Testis (tissue), 3 donors: ENCODE data around the gene EIF4A3. TPM values are rescaled to one million over a fixed set of nuclear protein-coding genes. Genes with fewer than 3 reads are reported as not detected.

Experiments used
- DNase-seq: peaks from one replicate; pipeline ENCODE4 v3.0.0-alpha.2; 2019
- H3K27ac ChIP-seq, 2 donors: fragments of 200-600 bp; sonication (generic); one replicate each; pipeline ENCODE4 v1.5.1; 2019
- H3K27me3 ChIP-seq: fragments of 200-600 bp; sonication (generic); one replicate; pipeline ENCODE4 v1.5.1; 2019
- H3K36me3 ChIP-seq: fragments of 200-600 bp; sonication (generic); one replicate; pipeline ENCODE4 v1.5.1; 2017; ENCODE audit warnings: low read depth; ENCODE audit errors: missing control alignments
- H3K4me1 ChIP-seq: fragments of 200-600 bp; sonication (generic); one replicate; pipeline ENCODE4 v1.5.1; 2019
- H3K4me3 ChIP-seq, 2 donors: fragments of 200-600 bp; sonication (generic); one replicate each; pipeline ENCODE4 v1.5.1; 2017 to 2019
- H3K9me3 ChIP-seq: fragments of 200-600 bp; sonication (generic); one replicate; pipeline ENCODE4 v1.5.1; 2017
- POLR2A ChIP-seq: fragments of 450-650 bp; IDR thresholded peaks from one replicate; pipeline ENCODE4 v1.6.1; 2017; ENCODE audit warnings: antibody characterized with exemption, mild to moderate bottlenecking, moderate library complexity
- WGBS, 2 donors: methylation state at CpG; one replicate each; pipeline ENCODE4 v1.1.5; 2018; 5-methylcytosine and 5-hydroxymethylcytosine counted together
- intact Hi-C: fragments of 100-400 bp; cut with DNase I; formaldehyde crosslinking; loops from one replicate; pipeline ENCODE4 v1.15.1; 2023; ENCODE audit warnings: low total_unique reads
- polyA plus RNA-seq: library from polyadenylated mRNA; stranded (reverse); fragments of 350-450 nt; fragmentation: Illumina TruSeq; extraction: RNeasy Lipid Tissue Mini Kit (QIAGEN cat#74804); gene quantifications from one replicate; pipeline ENCODE4 v1.2.3, GENCODE V29; 2014; ENCODE audit warnings: low read depth, low replicate concordance; ENCODE audit not compliant: insufficient read depth
- total RNA-seq, 2 donors: library from RNA; depleted of rRNA; stranded (reverse); fragments of >200 nt; gene quantifications; one replicate each; pipeline ENCODE4 v1.2.3, GENCODE V29; 2016
- TF ChIP-seq, protein P1 (sequence below), 3 experiments: fragments of 450-650 bp in 2 of 3; fragments of 200-600 bp in 1 of 3; sonication (generic) in 1 of 3; IDR thresholded peaks; one replicate each; pipeline ENCODE4 v1.5.1; 2016 to 2019; ENCODE audit warnings: antibody characterized with exemption in 3 of 3, mild to moderate bottlenecking in 2 of 3, moderate library complexity in 1 of 3

The EIF4A3 gene
- total and polyA plus RNA-seq, 3 donors from 2014 or later = 67.1 to 99.3 (median 85.6) TPM

DNA sequence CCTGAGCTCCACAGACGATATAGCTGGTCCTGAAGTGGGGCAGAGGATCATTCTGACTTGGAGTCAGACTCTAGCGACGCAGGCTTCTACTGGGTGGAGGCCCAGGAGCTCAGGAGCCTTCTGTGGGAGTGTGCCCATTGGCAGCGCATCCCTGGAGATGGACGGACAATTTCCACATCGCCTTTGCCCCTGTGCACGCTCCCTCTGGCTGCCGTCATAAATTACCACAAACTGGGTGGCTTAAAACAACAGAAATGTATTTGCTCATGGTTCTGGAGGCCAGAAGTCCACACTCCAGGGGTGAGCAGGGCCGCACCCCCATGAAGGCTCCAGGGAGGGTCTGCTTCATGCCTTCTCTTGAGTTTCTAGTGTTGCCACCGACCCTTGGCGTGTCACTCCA lies 29.8 kb upstream of the EIF4A3 start:
- Histone ChIP-seq H3K27ac (no peak overlapping the region), H3K4me3 (no peak overlapping the region), H3K27me3 (no peaks in the 10 kb centered on the region), H3K9me3 (no peaks in the 10 kb centered on the region), H3K4me1 (no peaks in the 10 kb centered on the region), H3K36me3 (no peaks in the 10 kb centered on the region)
- intact Hi-C loops = no loop called here
- TF ChIP-seq POLR2A = no peak
- TF ChIP-seq, protein P1, sequence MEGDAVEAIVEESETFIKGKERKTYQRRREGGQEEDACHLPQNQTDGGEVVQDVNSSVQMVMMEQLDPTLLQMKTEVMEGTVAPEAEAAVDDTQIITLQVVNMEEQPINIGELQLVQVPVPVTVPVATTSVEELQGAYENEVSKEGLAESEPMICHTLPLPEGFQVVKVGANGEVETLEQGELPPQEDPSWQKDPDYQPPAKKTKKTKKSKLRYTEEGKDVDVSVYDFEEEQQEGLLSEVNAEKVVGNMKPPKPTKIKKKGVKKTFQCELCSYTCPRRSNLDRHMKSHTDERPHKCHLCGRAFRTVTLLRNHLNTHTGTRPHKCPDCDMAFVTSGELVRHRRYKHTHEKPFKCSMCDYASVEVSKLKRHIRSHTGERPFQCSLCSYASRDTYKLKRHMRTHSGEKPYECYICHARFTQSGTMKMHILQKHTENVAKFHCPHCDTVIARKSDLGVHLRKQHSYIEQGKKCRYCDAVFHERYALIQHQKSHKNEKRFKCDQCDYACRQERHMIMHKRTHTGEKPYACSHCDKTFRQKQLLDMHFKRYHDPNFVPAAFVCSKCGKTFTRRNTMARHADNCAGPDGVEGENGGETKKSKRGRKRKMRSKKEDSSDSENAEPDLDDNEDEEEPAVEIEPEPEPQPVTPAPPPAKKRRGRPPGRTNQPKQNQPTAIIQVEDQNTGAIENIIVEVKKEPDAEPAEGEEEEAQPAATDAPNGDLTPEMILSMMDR (IDR thresholded peaks at IDR 0.05) = no peak
- 85% methylated on average over 11 of the region's 11 CpGs for WGBS, 2 donors
- DNase-seq = no peak

DNA sequence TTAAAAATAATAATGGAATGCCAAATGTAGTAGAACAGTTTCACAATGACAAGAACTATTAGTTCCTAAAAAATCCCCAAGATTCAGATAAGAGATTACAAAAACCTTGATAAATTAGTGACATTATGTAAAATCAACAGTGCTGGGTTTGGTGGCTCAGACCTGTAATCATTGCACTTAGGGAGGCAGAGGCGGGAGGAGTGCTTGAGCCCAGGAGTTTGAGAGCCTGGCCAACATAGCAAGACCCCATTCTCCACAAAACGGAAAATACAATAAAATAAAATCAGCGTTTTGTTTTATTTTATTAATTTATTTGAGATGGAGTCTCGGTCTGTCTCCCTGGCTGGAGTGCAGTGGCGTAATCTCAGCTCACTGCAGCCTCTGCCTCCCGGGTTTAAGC lies 27.0 kb upstream of the EIF4A3 start:
- H3K9me3 ChIP-seq = no peaks in the 10 kb centered on the region
- WGBS, 2 donors = 92% methylated on average over 6 of the region's 6 CpGs
- intact Hi-C loops = no loop called here
- TF ChIP-seq, protein P1 (IDR thresholded peaks at IDR 0.05) = no peak
- no peak for TF ChIP-seq POLR2A
- no peak overlapping the region for H3K27ac ChIP-seq
- H3K36me3 ChIP-seq = no peaks in the 10 kb centered on the region
- H3K4me1 ChIP-seq = no peaks in the 10 kb centered on the region
- H3K27me3 ChIP-seq = no peaks in the 10 kb centered on the region
- H3K4me3 ChIP-seq = no peak overlapping the region
- no peak for DNase-seq

DNA sequence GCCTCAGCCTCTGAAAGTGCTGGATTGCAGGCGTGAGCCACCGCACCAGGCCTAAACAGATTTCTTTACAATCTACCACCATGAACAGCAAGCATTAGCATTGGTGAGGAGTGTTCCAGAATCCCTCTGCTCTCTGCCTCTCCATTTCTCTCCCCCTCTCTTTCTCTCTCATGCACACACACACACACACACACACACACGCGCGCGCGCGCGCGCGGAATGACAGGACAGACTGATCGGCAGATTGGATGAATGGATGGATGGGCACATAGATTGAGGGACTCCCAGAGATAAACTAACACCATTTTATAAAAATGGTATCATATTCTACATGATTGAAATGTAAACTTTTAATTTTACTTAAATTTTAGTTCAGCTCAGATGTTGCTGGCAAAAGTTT lies 26.2 kb upstream of the EIF4A3 start:
- 87 to 88% methylated on average over 11 to 12 of the region's 12 CpGs for WGBS, 2 donors
- Histone ChIP-seq H3K27ac (no peak overlapping the region), H3K27me3 (no peaks in the 10 kb centered on the region), H3K4me3 (no peak overlapping the region), H3K9me3 (no peaks in the 10 kb centered on the region), H3K36me3 (no peaks in the 10 kb centered on the region), H3K4me1 (no peaks in the 10 kb centered on the region)
- no peak for TF ChIP-seq POLR2A
- TF ChIP-seq, protein P1 (IDR thresholded peaks at IDR 0.05) = no peak
- intact Hi-C loops = no loop called here
- no peak for DNase-seq

DNA sequence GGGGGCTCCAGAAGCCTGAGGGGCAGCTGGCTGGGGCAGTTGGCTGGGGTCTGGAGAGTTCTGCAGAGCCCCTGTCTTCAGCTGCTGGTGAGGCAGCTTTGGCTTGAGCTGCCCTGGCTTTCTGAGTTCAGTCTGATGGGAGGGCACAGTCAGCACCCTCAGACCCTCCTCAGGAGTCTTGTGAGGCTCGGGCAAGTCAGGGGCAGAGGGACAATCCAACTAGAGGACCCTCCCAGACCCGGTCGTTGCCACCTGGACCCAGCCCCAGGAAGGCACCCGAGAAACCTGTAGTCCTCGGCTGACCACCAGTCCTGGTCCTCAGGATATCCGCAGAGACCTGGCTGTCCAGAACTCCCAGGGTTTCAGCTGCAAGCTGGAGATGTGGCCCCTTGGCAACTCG lies 24.8 kb upstream of the EIF4A3 start:
- no peaks in the 10 kb centered on the region for H3K27me3 ChIP-seq
- no peaks in the 10 kb centered on the region for H3K36me3 ChIP-seq
- 90 to 93% methylated on average over 4 to 7 of the region's 7 CpGs for WGBS, 2 donors
- H3K27ac ChIP-seq = no peak overlapping the region
- no peaks in the 10 kb centered on the region for H3K4me1 ChIP-seq
- no peak for DNase-seq
- intact Hi-C loops = no loop called here
- no peak overlapping the region for H3K4me3 ChIP-seq
- no peak for TF ChIP-seq POLR2A
- TF ChIP-seq, protein P1 (IDR thresholded peaks at IDR 0.05) = no peak
- H3K9me3 ChIP-seq = no peaks in the 10 kb centered on the region

DNA sequence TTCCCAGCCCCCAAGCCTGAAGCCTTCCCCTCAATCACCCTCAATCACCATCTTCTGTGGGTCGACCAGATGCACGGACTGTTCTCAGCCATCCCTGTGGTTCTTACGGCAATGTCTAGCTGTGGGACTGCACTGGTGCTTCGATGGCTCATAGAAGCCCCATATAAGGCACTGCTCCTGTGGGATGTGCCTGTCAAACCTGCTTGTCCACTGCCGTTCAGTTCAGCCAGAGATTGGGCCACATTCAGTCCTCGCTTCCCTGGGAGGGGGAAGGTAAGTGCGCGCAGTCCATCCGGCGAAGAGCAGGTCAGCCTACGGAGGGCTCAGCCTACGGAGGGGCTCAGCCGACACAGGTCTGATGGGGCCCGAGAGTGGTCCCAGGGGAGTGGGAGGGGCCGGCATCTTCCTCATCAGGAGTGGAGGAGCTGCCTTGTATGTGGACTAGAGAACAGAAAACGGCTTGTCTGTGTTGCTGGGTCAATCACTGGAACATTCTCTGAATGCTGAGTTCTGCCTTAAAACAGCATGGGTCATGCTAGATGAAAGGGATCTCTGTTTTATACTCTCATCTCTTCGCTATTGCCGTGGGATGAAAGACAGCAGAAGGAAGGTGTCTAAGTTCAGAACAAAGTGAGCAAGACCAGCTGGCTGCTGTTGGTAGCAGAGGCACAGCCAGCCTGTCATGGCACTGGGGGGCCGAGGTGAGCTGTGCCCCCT lies 23.0 kb upstream of the EIF4A3 start, which contains the start of gene CARD14:
CARD14 (plus strand) TSS at position 247 of the 717 bp plus-strand sequence. CDS start 11,409 bp downstream, outside the sequence.
- no peak for TF ChIP-seq POLR2A
- TF ChIP-seq, protein P1 (IDR thresholded peaks at IDR 0.05) = no peak
- Histone ChIP-seq H3K4me3 (no peak within 1 kb of the TSS), H3K4me1 (no peaks in the 10 kb centered on the region), H3K27me3 (no peaks in the 10 kb centered on the region), H3K27ac (no peak within 1 kb of the TSS), H3K9me3 (no peaks in the 10 kb centered on the region), H3K36me3 (no peaks in the 10 kb centered on the region)
- intact Hi-C loops = no loop called here
- WGBS, 2 donors = 71 to 72% methylated on average over 9 to 19 of the region's 19 CpGs
- DNase-seq = no peak
